ENCODE results near the gene NCAM1. TPM values are rescaled to one million over a fixed set of nuclear protein-coding genes. Genes with fewer than 3 reads are reported as not detected.

NCAM1 gene
- total and polyA plus RNA-seq, 2 of the 13 experiments (the other 11 are each of a cell fraction or from before 2014, with no cell fraction given), result 0.05 TPM; not detected in 1

DNA sequence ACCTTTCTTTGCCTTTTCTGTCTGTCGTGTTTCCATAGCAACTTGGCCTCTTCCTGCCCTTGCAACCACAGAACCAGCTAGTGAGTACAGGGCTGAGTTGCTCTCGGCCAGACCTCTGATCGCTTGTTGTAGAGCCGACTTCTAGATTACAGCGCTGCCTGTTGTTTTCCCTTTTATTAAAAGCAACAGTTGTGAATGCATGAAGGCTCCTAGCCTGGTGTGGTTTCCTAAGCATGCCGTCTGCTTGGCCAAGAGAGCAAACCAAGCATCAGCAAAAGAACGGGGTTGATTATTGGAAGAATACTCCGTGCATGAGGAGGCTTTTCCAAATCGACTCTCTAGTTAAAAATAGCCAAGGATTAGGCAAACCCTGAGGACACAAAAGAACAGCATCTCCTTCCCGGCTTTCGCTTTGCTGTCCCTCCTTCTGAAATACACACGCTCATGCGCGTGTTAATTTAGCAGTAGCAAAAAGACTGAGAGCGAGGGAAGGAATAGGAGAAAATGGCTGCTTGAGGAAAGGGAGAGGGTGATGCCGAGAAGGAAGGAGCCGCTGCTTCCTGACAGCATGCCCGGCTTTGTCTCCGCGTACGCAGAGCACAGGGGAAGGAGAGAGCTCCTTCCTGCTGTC, 281.7 kb downstream of the NCAM1 start:
- H3K27ac ChIP-seq (ENCODE audit: extremely low read length, insufficient read depth, low read length), result no peak overlapping the region
- no peaks in the 10 kb centered on the region for H3K9me3 ChIP-seq (ENCODE audit: low read length)
- in situ Hi-C loops (cut with HindIII; ENCODE audit: extremely low pct_ligation_motif_present, low pct_unique_long_range_greater_than_20kb) (no loop called here), intact Hi-C loops (cut with micrococcal nuclease; ENCODE audit: unreplicated experiment) (no loop called here)
- no peak overlapping the region for H3K9ac ChIP-seq (ENCODE audit: insufficient read depth, low read depth, low read length)
- no peaks in the 10 kb centered on the region for H3K79me2 ChIP-seq (ENCODE audit: insufficient read depth, low read length)
- no peak overlapping the region for H3K4me2 ChIP-seq (ENCODE audit: low read depth, low read length)
- no peak overlapping the region for H3K4me3 ChIP-seq (replicated peaks in 1 of 3; ENCODE audit: insufficient read depth in 1 of 3, low read depth in 2 of 3, low read length in 3 of 3)
- H3K27me3 ChIP-seq (ENCODE audit: control insufficient read depth in 1 of 2, insufficient read depth in 2 of 2, low read length in 2 of 2), result peaks cover 2 to 18% of the 10 kb centered on the region in 2 experiments; a peak in 3 of 5 replicates
- CTCF ChIA-PET (ENCODE audit: low intra/inter-chr PET ratio, low total read pairs), result no interaction called here
- DNase-seq (ENCODE audit: low spot score) (no peak), FAIRE-seq (no peak), ATAC-seq (no peak)
- H2AFZ ChIP-seq (ENCODE audit: low read length), result no peak overlapping the region
- H4K20me1 ChIP-seq (ENCODE audit: insufficient read depth, low read length), result no peaks in the 10 kb centered on the region
- no peaks in the 10 kb centered on the region for H3K36me3 ChIP-seq (replicated peaks in 1 of 2; ENCODE audit: control insufficient read depth in 1 of 2, insufficient read depth in 2 of 2, low read length in 2 of 2)
- peaks cover 23% of the 10 kb centered on the region for H3K4me1 ChIP-seq (ENCODE audit: insufficient read depth, low read length)
- no TSS peak for BruUV-seq (replicated peaks)
- 71% methylated on average over 21 of the region's 21 CpGs for WGBS (ENCODE audit: low lambda C conversion rate)
- POLR2A ChIA-PET, result no interaction called here
- TF ChIP-seq KMT2B (CRISPR knock-in tag; IDR thresholded peaks at IDR 0.05), result no peak
- TF ChIP-seq ZBTB44 (CRISPR knock-in tag; IDR thresholded peaks at IDR 0.05), result no peak
- TF ChIP-seq IKZF1 (IDR thresholded peaks at IDR 0.05), result no peak
- TF ChIP-seq, protein P1, sequence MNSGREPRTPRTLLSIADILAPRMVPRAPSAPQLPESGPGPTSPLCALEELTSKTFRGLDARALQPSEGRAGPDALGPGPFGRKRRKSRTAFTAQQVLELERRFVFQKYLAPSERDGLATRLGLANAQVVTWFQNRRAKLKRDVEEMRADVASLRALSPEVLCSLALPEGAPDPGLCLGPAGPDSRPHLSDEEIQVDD (CRISPR knock-in tag; IDR thresholded peaks at IDR 0.05; ENCODE audit: borderline replicate concordance), result no peak
- no peak for TF ChIP-seq ZNF251 (CRISPR knock-in tag; IDR thresholded peaks at IDR 0.05)
- no peak for TF ChIP-seq KMT2A (CRISPR knock-in tag; IDR thresholded peaks at IDR 0.05)
- TF ChIP-seq PAX8 (CRISPR knock-in tag; IDR thresholded peaks at IDR 0.05; ENCODE audit: borderline replicate concordance), result no peak
- TF ChIP-seq, protein P2, sequence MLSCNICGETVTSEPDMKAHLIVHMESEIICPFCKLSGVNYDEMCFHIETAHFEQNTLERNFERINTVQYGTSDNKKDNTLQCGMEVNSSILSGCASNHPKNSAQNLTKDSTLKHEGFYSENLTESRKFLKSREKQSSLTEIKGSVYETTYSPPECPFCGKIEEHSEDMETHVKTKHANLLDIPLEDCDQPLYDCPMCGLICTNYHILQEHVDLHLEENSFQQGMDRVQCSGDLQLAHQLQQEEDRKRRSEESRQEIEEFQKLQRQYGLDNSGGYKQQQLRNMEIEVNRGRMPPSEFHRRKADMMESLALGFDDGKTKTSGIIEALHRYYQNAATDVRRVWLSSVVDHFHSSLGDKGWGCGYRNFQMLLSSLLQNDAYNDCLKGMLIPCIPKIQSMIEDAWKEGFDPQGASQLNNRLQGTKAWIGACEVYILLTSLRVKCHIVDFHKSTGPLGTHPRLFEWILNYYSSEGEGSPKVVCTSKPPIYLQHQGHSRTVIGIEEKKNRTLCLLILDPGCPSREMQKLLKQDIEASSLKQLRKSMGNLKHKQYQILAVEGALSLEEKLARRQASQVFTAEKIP (CRISPR knock-in tag; IDR thresholded peaks at IDR 0.05; ENCODE audit: borderline replicate concordance), result no peak
- TF ChIP-seq GLMP (CRISPR knock-in tag; IDR thresholded peaks at IDR 0.05; ENCODE audit: borderline replicate concordance), result no peak
- TF ChIP-seq, protein P3, sequence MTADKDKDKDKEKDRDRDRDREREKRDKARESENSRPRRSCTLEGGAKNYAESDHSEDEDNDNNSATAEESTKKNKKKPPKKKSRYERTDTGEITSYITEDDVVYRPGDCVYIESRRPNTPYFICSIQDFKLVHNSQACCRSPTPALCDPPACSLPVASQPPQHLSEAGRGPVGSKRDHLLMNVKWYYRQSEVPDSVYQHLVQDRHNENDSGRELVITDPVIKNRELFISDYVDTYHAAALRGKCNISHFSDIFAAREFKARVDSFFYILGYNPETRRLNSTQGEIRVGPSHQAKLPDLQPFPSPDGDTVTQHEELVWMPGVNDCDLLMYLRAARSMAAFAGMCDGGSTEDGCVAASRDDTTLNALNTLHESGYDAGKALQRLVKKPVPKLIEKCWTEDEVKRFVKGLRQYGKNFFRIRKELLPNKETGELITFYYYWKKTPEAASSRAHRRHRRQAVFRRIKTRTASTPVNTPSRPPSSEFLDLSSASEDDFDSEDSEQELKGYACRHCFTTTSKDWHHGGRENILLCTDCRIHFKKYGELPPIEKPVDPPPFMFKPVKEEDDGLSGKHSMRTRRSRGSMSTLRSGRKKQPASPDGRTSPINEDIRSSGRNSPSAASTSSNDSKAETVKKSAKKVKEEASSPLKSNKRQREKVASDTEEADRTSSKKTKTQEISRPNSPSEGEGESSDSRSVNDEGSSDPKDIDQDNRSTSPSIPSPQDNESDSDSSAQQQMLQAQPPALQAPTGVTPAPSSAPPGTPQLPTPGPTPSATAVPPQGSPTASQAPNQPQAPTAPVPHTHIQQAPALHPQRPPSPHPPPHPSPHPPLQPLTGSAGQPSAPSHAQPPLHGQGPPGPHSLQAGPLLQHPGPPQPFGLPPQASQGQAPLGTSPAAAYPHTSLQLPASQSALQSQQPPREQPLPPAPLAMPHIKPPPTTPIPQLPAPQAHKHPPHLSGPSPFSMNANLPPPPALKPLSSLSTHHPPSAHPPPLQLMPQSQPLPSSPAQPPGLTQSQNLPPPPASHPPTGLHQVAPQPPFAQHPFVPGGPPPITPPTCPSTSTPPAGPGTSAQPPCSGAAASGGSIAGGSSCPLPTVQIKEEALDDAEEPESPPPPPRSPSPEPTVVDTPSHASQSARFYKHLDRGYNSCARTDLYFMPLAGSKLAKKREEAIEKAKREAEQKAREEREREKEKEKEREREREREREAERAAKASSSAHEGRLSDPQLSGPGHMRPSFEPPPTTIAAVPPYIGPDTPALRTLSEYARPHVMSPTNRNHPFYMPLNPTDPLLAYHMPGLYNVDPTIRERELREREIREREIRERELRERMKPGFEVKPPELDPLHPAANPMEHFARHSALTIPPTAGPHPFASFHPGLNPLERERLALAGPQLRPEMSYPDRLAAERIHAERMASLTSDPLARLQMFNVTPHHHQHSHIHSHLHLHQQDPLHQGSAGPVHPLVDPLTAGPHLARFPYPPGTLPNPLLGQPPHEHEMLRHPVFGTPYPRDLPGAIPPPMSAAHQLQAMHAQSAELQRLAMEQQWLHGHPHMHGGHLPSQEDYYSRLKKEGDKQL (CRISPR knock-in tag; IDR thresholded peaks at IDR 0.05; ENCODE audit: low read depth), result no peak
- no peak for TF ChIP-seq NCOA2 (CRISPR knock-in tag; IDR thresholded peaks at IDR 0.05)
- no peak for TF ChIP-seq ZBTB42 (CRISPR knock-in tag; IDR thresholded peaks at IDR 0.05)
- TF ChIP-seq PRPF4 (IDR thresholded peaks at IDR 0.05; ENCODE audit: low read depth, low read length, poor library complexity, severe bottlenecking), result no peak
- no peak for TF ChIP-seq RFX5 (IDR thresholded peaks at IDR 0.05; ENCODE audit: low read depth, low read length)
